Spleen (tissue), 11 donors: ENCODE measurements around the gene MYL5. TPM values are rescaled to one million over a fixed set of nuclear protein-coding genes. Genes with fewer than 3 reads are reported as not detected.

Experiments used
- DNase-seq: peaks from one replicate; pipeline ENCODE4 v3.0.0-alpha.2; 2020
- H3K27ac ChIP-seq, 8 donors: fragments of 200-600 bp; sonication (generic) in 7 of 8; 1 replicate in 4 of 8; 2 replicates in 4 of 8; pipeline versions ENCODE4 v1.5.0 to v1.8.0; 2016 to 2021; ENCODE audit warnings: inconsistent platforms in 4 of 8, mild to moderate bottlenecking in 4 of 8, moderate library complexity in 1 of 8
- H3K27me3 ChIP-seq, 7 donors: fragments of 200-600 bp; sonication (generic) in 6 of 7; replicated peaks in 1 of 7; 1 replicate in 4 of 7; 2 replicates in 3 of 7; pipeline versions ENCODE4 v1.5.0 to v1.8.0; 2016 to 2021; ENCODE audit warnings: inconsistent platforms in 3 of 7, mild to moderate bottlenecking in 1 of 7
- H3K36me3 ChIP-seq, 6 donors: fragments of 200-600 bp; sonication (generic) in 5 of 6; 1 replicate in 4 of 6; 2 replicates in 2 of 6; pipeline versions ENCODE4 v1.5.0 to v1.8.0; 2016 to 2021; ENCODE audit warnings: inconsistent platforms in 2 of 6
- H3K4me1 ChIP-seq, 6 donors: fragments of 200-600 bp; sonication (generic) in 5 of 6; 1 replicate in 3 of 6; 2 replicates in 3 of 6; pipeline versions ENCODE4 v1.5.0 to v1.8.0; 2016 to 2021; ENCODE audit warnings: inconsistent platforms in 3 of 6
- H3K4me3 ChIP-seq, 8 donors: fragments of 200-600 bp; sonication (generic) in 7 of 8; 1 replicate in 4 of 8; 2 replicates in 4 of 8; pipeline versions ENCODE4 v1.5.0 to v1.8.0; 2016 to 2021; ENCODE audit warnings: inconsistent platforms in 4 of 8, mild to moderate bottlenecking in 4 of 8, moderate library complexity in 2 of 8
- H3K9me3 ChIP-seq, 8 donors: fragments of 200-600 bp; sonication (generic) in 7 of 8; 1 replicate in 4 of 8; 2 replicates in 4 of 8; pipeline versions ENCODE4 v1.5.0 to v1.8.0; 2016 to 2021; ENCODE audit warnings: inconsistent platforms in 4 of 8
- CTCF ChIP-seq, 11 experiments: fragments of 200-600 bp in 7 of 11; fragments of 450-650 bp in 4 of 11; sonication (generic) in 4 of 11; IDR thresholded peaks in 8 of 11; conservative IDR thresholded peaks in 3 of 11; 1 replicate in 7 of 11; 2 replicates in 4 of 11; pipeline versions ENCODE4 v1.4.0 to v1.8.0; 2016 to 2021; ENCODE audit warnings: antibody characterized with exemption in 11 of 11, inconsistent platforms in 4 of 11, mild to moderate bottlenecking in 1 of 11
- POLR2A ChIP-seq, 3 donors: fragments of 450-650 bp; IDR thresholded peaks; one replicate each; pipeline ENCODE4 v1.5.1; 2017; ENCODE audit warnings: antibody characterized with exemption in 3 of 3, mild to moderate bottlenecking in 1 of 3
- POLR2AphosphoS5 ChIP-seq, 3 donors: sonication (generic); formaldehyde crosslinking; IDR thresholded peaks; one replicate each; pipeline ENCODE4 v1.5.1; 2017; ENCODE audit warnings: antibody characterized with exemption in 3 of 3
- WGBS, 5 donors: extraction: QIAGEN DNeasy Blood & Tissue Kit in 3 of 5; methylation state at CpG; one replicate each; pipeline versions ENCODE4 v1.1.5 to v1.1.7; 2013 to 2018; 5-methylcytosine and 5-hydroxymethylcytosine counted together
- intact Hi-C: fragments of 100-400 bp; cut with DNase I; formaldehyde crosslinking; loops from one replicate; pipeline ENCODE4 v1.15.0; 2023; ENCODE audit warnings: low total_unique reads
- polyA plus RNA-seq, 3 donors: library from polyadenylated mRNA; stranded (reverse); fragments of 200-250 nt; gene quantifications; one replicate each; pipeline ENCODE4 v1.2.1, GENCODE V29; 2013
- total RNA-seq, 7 donors: library from RNA; depleted of rRNA in 3 of 7; stranded (reverse); fragments of >200 nt in 3 of 7; fragmentation: NEBNext Ultra II Directional in 4 of 7; extraction: Animal tissue kit (Norgen Biotek cat#: 25700) in 4 of 7; gene quantifications; one replicate each; pipeline versions ENCODE4 v1.1.0 to v1.2.1, GENCODE V29; 2016 to 2021
- donor health status: healthy with polysubstance abuse.
- donor health status: DM: no; HTN: no; CAD: no; lungs with moderate emphysema.
- donor health status: DM: no; HTN: no; CAD: no.
- donor health status: Bipolar disorder and iron deficiency.
- donor health status: healthy.
- donor health status: DM: no; HTN: no; CAD: no.
- donor health status: DM: yes; HTN: yes; CAD: no.

MYL5 gene
- total and polyA plus RNA-seq, 10 donors, result 9.2 to 32.6 (median 19.2) TPM

- Histone ChIP-seq H3K9me3 (no peaks in the 10 kb centered on the region), H3K4me1 (peaks cover 4 to 44% (median 23%) of the 10 kb centered on the region in 6 donors), H3K27me3 (no peaks in the 10 kb centered on the region), H3K36me3 (no peaks in the 10 kb centered on the region), H3K27ac (peak overlapping the region in 5 of 8 donors; percentile 0 to 87 (median 72)), H3K4me3 (no peak overlapping the region)
- DNase-seq, result peak; percentile 74
- intact Hi-C loops, result no loop called here
- WGBS, 5 donors, result 83 to 90% (median 87%) methylated on average over 16 of the region's 16 CpGs
- TF ChIP-seq POLR2AphosphoS5 (IDR thresholded peaks at IDR 0.05), result peak in 2 of 3 donors; percentile 34 to 37
- no peak for TF ChIP-seq POLR2A (IDR thresholded peaks at IDR 0.05)
Observed at GRCh38 chr4:700587-701264, 26.4 kb downstream of the MYL5 start.

GRCh38 chr4:702618-703048, 28.3 kb downstream of the MYL5 start:
- Histone ChIP-seq H3K36me3 (no peaks in the 10 kb centered on the region), H3K27ac (no peak overlapping the region), H3K9me3 (no peaks in the 10 kb centered on the region), H3K4me1 (peaks cover 10 to 62% (median 30%) of the 10 kb centered on the region in 6 donors), H3K27me3 (no peaks in the 10 kb centered on the region), H3K4me3 (no peak overlapping the region)
- TF ChIP-seq CTCF (IDR thresholded peaks at IDR 0.05 in 8 of 11, conservative IDR thresholded peaks at IDR 0.05 in 3 of 11), result no peak
- no peak for TF ChIP-seq POLR2AphosphoS5 (IDR thresholded peaks at IDR 0.05)
- no peak for TF ChIP-seq POLR2A (IDR thresholded peaks at IDR 0.05)
- peak; percentile 72 for DNase-seq
- 78 to 88% (median 82%) methylated on average over 7 of the region's 7 CpGs for WGBS, 5 donors
- intact Hi-C loops, result no loop called here

GRCh38 chr4:703336-704197, 29.2 kb downstream of the MYL5 start:
- peak; percentile 75 for DNase-seq
- peaks cover 0 to 6% (median 0%) of the 10 kb centered on the region in 6 donors for H3K36me3 ChIP-seq
- 74 to 95% (median 90%) methylated on average over 6 to 10 of the region's 10 CpGs for WGBS, 5 donors
- intact Hi-C loops, result no loop called here
- peaks cover 17 to 71% (median 38%) of the 10 kb centered on the region in 6 donors for H3K4me1 ChIP-seq
- no peak overlapping the region for H3K4me3 ChIP-seq
- no peaks in the 10 kb centered on the region for H3K9me3 ChIP-seq
- no peaks in the 10 kb centered on the region for H3K27me3 ChIP-seq
- TF ChIP-seq CTCF (IDR thresholded peaks at IDR 0.05 in 8 of 11, conservative IDR thresholded peaks at IDR 0.05 in 3 of 11) (no peak), POLR2AphosphoS5 (IDR thresholded peaks at IDR 0.05) (no peak), POLR2A (IDR thresholded peaks at IDR 0.05) (no peak)
- H3K27ac ChIP-seq, result no peak overlapping the region

- H3K27me3 ChIP-seq, result no peaks in the 10 kb centered on the region
- TF ChIP-seq POLR2A (IDR thresholded peaks at IDR 0.05), result no peak
- no peak for TF ChIP-seq CTCF (IDR thresholded peaks at IDR 0.05 in 8 of 11, conservative IDR thresholded peaks at IDR 0.05 in 3 of 11)
- TF ChIP-seq POLR2AphosphoS5 (IDR thresholded peaks at IDR 0.05), result no peak
- intact Hi-C loops, result no loop called here
- 90 to 97% (median 95%) methylated on average over 45 to 46 of the region's 46 CpGs for WGBS, 5 donors
- H3K4me1 ChIP-seq, result peaks cover 17 to 71% (median 39%) of the 10 kb centered on the region in 6 donors
- peak; percentile 89 for DNase-seq
- peak overlapping the region in 1 of 8 donors; percentile 90 for H3K4me3 ChIP-seq
- H3K27ac ChIP-seq, result no peak overlapping the region
- peaks cover 0 to 6% (median 0%) of the 10 kb centered on the region in 6 donors for H3K36me3 ChIP-seq
- no peaks in the 10 kb centered on the region for H3K9me3 ChIP-seq
Observed at GRCh38 chr4:704198-704891, 30.0 kb downstream of the MYL5 start.
